HL-60 (cell line): ENCODE results near the gene CCDC69.

Experiments used
- CTCF ChIP-seq: IDR thresholded peaks from one replicate; pipeline ENCODE4 v1.5.1; 2011; ENCODE audit warnings: low read length, control low read depth, inconsistent platforms; ENCODE audit not compliant: insufficient read depth
- GABPA ChIP-seq: IDR thresholded peaks from 2 replicates; pipeline ENCODE4 v1.6.1; 2012; ENCODE audit warnings: low read depth
- POLR2AphosphoS5 ChIP-seq: IDR thresholded peaks from 2 replicates; pipeline ENCODE4 v1.6.1; 2012; ENCODE audit warnings: low read depth

DNA sequence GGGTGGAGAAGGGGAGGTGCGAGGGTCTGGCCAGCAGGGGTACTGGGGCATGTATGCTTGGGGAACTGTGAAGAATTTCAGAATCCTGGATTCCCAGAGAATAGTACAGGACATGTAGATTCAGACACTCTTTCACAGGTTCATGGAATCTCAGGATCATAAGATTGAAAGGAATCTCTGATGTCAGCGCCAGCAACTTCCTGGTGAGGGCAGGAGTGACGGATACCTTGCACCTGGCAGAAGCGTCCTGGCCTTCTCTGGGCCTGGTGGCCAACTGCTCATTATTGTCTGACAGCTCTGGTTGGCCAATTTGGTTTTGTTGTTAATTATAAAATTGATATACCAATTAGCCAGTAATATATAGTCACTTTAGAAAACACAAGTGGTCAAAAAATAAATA, 36.0 kb upstream of the CCDC69 start:
- TF ChIP-seq CTCF (no peak), GABPA (no peak), POLR2AphosphoS5 (no peak)
